ENCODE data around the gene RACGAP1. TPM values are rescaled to one million over a fixed set of nuclear protein-coding genes. Genes with fewer than 3 reads are reported as not detected.
A peak's percentile ranks its signal among the peaks of the same experiment; 100 is the strongest.

Gene RACGAP1
- total RNA-seq, 1 donor from 2014 or later, result 5.8 TPM

DNA sequence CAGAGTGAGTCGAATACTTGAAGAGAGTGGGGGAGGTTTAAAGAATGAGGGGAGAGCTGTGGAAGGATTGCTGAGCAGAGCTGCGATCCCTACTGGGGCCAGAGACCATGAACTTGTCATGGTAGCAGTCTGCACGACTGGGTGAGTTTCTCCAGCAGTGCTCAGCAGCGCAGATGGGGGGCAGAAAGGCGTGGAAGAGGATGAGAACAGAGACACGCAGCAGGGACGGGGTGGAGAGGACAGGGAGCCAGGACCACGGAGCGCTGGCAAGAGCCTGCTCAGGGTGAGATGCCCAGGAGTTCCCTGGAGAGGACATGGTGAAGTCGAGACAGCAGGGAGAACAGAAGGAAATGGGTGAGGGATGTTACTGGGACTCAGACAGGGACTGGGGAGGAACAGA, 54.6 kb downstream of the RACGAP1 start:
- no peak for DNase-seq (ENCODE audit: low read depth in 2 of 2)

- DNase-seq (ENCODE audit: low read depth in 2 of 2), result no peak
Observed at GRCh38 chr12:49969651-49970429, 55.5 kb downstream of the RACGAP1 start.

DNA sequence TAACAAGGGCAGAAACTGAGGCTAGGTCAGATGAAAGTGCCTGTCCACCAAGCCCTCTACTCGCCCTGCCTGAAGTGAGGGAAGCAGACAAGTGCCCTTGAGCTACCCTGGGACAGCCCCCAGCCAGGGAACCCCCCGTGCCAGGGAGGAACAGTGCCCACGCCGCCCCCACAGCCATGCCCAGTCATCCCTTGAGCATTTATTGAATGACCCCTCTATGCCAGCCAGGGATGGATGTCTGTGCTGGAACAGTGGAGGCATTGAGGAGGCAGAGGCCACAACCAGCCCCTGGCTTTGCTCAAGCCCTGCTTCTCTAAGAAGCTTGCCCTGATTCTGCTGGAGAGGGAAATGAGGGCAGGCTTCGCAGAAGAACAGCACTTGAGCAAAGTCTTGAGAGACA, 56.3 kb downstream of the RACGAP1 start:
- DNase-seq (ENCODE audit: low read depth in 2 of 2), result no peak

DNA sequence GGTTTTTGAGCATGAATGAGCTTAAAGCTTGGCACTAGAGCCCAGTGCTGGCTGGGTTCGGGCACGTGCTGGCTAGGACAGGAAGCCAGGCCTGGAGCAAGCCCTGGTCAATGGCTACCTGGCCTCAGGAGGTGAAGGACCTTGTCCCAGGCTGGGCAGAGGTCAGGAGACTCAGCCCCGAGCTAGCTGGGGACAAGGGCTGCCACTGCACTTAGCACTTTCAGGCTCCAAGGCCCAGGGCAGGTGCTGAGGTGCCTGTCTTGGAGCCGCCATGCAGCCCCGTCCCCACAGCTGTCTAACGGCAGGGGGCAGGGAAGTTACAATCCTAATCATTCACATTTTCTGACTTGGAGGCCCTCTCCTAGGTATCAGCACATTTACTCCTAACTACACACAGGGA, 56.8 kb downstream of the RACGAP1 start:
- DNase-seq (ENCODE audit: low read depth in 2 of 2), result no peak

- DNase-seq (ENCODE audit: low read depth in 2 of 2), result no peak
Observed at GRCh38 chr12:49967777-49968250, 57.5 kb downstream of the RACGAP1 start.

GRCh38 chr12:49967042-49967776, 58.1 kb downstream of the RACGAP1 start:
- peak; percentile 90 to 91 for DNase-seq (ENCODE audit: low read depth in 2 of 2)

DNA sequence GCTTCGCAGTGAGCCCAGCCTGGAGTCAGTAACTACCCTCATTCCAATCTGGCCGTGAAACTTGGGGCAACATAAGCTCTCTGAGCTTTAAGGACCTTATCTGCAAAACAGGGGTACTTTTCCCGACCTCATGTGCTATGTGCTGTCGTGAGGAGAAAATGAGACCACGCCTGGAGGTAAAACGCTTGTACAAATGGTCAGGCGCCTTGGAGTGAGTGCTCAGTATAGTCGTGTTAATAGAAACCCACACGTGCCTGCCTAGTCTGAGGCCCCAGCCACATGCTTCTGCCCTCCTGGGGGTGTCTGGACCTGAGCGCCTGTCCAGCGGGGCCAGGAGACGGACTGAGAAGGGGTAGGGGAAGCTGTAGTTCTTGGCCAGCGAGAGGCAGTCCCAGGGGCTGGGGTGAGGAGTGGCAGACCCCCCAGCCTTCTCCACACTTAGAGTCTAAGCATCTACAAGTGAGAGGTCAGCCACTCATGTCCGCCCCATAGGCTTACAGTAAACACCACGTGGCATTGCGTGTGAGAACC, 58.7 kb downstream of the RACGAP1 start:
- DNase-seq (ENCODE audit: low read depth in 2 of 2), result no peak

DNA sequence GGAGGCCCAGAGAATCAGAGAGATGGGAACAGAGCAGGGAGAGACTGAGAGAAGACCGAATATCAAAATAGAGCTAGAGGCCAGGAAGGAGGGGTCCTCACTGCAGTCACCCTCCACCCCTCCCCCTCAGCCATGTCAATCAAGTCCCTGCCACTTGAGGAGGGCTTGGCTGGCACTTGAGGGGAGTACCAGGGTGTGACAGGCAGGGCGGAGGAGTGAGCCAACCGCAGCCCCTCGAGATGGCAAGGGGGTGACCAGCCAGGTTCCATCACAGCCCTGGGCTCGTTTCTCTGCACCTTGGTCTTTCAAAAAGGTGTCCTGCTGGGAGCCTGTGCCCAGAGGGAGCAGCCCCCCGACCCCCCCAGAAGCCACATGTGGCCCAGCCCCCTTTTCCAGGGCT, 59.5 kb downstream of the RACGAP1 start:
- no peak for DNase-seq (ENCODE audit: low read depth in 2 of 2)

DNA sequence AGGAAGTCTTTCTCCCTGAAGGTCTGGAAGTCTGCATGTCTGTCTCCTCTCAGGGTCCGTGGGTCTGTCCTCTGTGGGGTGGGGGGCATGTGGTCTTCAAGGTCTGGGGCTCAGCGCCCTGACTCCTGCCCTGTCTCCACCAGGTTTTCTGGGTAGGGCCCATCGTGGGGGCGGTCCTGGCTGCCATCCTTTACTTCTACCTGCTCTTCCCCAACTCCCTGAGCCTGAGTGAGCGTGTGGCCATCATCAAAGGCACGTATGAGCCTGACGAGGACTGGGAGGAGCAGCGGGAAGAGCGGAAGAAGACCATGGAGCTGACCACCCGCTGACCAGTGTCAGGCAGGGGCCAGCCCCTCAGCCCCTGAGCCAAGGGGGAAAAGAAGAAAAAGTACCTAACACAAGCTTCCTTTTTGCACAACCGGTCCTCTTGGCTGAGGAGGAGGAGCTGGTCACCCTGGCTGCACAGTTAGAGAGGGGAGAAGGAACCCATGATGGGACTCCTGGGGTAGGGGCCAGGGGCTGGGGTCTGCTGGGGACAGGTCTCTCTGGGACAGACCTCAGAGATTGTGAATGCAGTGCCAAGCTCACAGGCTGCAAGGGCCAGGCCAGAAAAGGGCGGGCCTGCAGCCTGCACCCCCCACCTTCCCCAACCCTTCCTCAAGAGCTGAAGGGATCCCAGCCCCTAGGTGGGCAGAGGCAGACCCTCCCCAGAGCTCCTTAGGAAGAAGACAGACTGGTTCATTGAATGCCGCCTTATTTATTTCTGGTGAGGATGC, 60.3 kb downstream of the RACGAP1 start:
- DNase-seq (ENCODE audit: low read depth in 2 of 2), result no peak

DNA sequence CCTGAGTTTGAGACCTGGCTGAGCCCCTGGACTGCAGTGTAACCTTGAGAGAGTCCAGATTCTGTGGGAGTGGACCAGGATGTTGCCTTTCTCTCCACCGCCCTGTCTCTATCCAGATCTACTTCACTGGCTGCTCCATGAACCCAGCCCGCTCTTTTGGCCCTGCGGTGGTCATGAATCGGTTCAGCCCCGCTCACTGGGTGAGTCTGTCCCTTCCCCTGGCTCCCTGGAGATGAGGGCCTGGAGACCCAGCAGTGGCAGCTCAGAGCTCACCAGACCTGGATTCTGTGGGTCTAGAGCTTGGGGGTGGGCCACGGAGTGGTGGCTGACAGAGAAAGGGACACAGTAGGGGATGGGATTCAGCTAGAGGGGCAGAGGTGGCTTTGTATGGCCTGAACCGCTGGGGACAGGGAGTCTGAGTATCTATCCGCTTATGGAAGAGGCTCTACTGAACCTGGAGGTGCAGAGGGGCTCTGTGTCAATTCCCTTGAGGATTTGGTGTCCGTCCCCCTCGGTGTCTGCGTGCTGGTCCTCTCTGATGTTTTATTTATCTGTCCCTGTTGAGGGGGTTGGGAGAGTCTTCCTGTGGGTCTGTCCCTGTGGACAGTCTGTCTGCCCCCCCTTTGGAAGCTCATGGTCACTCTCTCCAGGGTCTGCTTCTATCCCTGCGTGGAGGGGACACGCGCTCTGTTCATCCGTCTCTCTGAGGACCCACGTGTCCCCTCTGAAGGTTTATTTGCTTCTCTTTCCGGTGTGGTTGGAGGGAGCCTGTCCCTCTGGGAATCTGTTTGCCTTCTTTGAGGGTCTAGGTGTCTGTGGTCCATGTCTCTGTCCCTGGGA, 61.1 kb downstream of the RACGAP1 start:
- DNase-seq (ENCODE audit: low read depth in 2 of 2), result no peak

DNA sequence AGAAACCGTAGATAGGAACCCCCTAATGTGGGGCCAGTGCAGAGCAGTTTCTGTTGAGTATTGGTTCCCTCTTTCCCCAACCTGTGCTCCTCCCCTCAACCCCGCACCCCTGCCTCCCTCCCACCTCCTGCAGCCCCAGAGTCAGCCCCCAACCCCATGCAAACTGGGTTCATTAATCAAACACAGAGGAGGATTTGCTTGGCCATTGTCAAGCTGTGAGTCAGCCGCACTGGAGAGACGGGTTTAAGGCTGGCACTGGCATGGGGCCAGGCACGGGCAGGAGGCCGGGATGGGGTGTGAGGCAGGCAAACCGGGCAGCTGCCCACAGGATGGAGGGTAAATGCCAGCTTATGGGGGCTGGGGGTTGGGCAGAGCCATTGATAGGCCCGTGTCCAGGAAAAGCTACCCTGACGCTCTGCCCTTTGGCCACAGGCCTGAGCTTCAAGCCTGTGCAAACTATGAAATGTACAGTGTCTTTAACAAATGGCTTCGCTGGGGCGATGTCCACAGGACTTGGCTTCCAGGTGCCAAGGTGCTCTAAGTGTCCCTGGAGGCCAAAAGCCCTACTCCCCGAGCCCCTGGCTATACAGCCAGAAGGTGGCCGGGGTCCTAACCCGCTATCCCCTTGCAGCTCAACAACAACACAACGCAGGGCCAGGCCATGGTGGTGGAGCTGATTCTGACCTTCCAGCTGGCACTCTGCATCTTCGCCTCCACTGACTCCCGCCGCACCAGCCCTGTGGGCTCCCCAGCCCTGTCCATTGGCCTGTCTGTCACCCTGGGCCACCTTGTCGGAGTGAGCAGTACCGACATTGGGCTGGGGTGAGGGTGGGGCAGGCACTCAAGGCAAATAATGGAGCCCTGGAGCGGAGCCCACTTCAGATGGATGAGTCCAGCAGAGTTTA, 62.2 kb downstream of the RACGAP1 start:
- peak in 1 of 2 donors; percentile 31 for DNase-seq (ENCODE audit: low read depth in 2 of 2)

- no peak for DNase-seq (ENCODE audit: low read depth in 2 of 2)
Observed at GRCh38 chr12:49961993-49962764, 63.1 kb downstream of the RACGAP1 start.

GRCh38 chr12:49961111-49961922, 64.0 kb downstream of the RACGAP1 start, which contains the start of gene AQP5:
TSS of gene AQP5 (plus strand) at chr12:49961872. CDS start at chr12:49962018, 146 bp downstream.
- DNase-seq (ENCODE audit: low read depth in 2 of 2), result no peak

DNA sequence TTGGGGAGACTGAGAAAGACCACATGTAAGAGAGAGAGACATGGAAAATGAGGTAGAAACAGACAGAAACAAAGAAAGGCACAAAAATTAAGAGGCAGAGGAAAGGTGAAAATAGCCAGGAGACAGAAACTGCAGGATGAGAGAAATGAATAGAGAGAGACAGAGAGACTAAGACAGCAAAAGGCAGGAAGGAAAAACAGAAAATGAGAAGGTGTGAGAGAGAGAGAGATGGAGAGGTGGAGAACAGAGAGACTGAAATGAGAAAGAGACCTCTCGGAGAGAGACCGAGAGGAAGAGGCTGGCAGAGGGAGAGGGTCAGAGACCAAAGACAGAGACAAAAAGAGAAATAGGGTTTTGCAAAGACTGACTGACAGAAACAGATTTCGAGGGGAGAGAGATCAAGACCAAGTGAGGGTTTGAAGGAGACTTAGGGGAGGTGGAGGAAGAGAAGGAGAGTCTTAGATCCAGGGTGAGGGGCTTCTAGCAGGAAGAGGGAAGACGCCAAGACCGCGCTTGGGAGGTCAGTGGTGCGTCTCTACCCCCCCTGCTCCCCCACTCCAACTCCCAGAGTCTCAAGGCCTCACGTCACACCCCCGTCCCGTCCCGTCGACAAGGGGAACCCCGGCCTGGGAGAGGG, 64.7 kb downstream of the RACGAP1 start:
- no peak for DNase-seq (ENCODE audit: low read depth in 2 of 2)

GRCh38 chr12:49959685-49960473, 65.4 kb downstream of the RACGAP1 start:
- DNase-seq (ENCODE audit: low read depth in 2 of 2), result peak in 1 of 2 donors; percentile 58

DNA sequence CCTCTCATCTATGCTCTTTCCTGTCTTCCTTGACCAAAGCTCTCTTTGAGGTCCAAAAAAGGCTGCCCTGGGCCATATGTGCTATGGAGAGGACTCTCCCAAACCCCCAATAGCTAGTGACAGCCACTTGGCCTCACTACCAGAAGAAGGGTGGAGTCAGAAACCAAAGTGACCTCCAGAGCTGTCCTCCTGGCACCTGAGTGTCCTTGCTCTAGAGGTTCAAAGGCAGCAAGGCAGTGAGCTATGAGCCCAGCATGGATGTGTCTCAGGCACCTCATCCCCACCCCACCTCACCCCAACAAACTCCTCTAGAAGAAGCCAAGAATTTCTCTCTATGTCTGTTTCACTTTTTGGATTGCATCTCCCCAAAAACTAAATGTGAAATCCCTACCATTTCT, 67.7 kb downstream of the RACGAP1 start:
- DNase-seq (ENCODE audit: low read depth in 2 of 2), result no peak

Data from lung microvascular endothelial cell (primary cell).